Liver (tissue), 9 donors: ENCODE data around the gene FAM3A. TPM values are rescaled to one million over a fixed set of nuclear protein-coding genes. Genes with fewer than 3 reads are reported as not detected.

Experiments
- DNase-seq: peaks from one replicate; pipeline ENCODE4 v3.0.0-alpha.2; 2017; ENCODE audit warnings: low spot score
- H3K27ac ChIP-seq, 2 donors: one replicate each; pipeline ENCODE4 v1.7.0; 2013; ENCODE audit warnings: inconsistent platforms in 2 of 2, low read length in 2 of 2, control low read depth in 1 of 2, low read depth in 1 of 2, mild to moderate bottlenecking in 1 of 2
- H3K27me3 ChIP-seq, 4 donors: one replicate each; pipeline versions ENCODE4 v1.6.1 to v1.7.0; 2013; ENCODE audit warnings: low read length in 3 of 4, inconsistent platforms in 1 of 4, mild to moderate bottlenecking in 1 of 4, moderate library complexity in 1 of 4; ENCODE audit not compliant: control insufficient read depth in 4 of 4, insufficient read depth in 4 of 4
- H3K36me3 ChIP-seq, 4 donors: one replicate each; pipeline versions ENCODE4 v1.6.1 to v1.7.0; 2013; ENCODE audit warnings: low read length in 3 of 4, mild to moderate bottlenecking in 3 of 4, low read depth in 1 of 4, moderate library complexity in 1 of 4; ENCODE audit not compliant: control insufficient read depth in 4 of 4, insufficient read depth in 3 of 4
- H3K4me1 ChIP-seq, 4 donors: one replicate each; pipeline versions ENCODE4 v1.6.1 to v1.7.0; 2013; ENCODE audit warnings: low read length in 3 of 4, mild to moderate bottlenecking in 3 of 4, moderate library complexity in 1 of 4; ENCODE audit not compliant: control insufficient read depth in 4 of 4, insufficient read depth in 4 of 4
- H3K4me3 ChIP-seq, 3 donors: one replicate each; pipeline versions ENCODE4 v1.6.1 to v1.7.0; 2013; ENCODE audit warnings: low read length in 3 of 3, control low read depth in 1 of 3, low read depth in 1 of 3, mild to moderate bottlenecking in 1 of 3
- H3K9ac ChIP-seq, 2 donors: one replicate each; pipeline ENCODE4 v1.7.0; 2013; ENCODE audit warnings: low read length in 2 of 2, mild to moderate bottlenecking in 2 of 2, moderate library complexity in 2 of 2, control low read depth in 1 of 2, low read depth in 1 of 2
- H3K9me3 ChIP-seq, 4 donors: one replicate each; pipeline versions ENCODE4 v1.6.1 to v1.7.0; 2013; ENCODE audit warnings: low read length in 3 of 4; ENCODE audit not compliant: control insufficient read depth in 4 of 4
- EGR1 ChIP-seq, 2 donors: IDR thresholded peaks; 2 replicates each; pipeline ENCODE4 v1.6.1; 2016 to 2018; ENCODE audit warnings: antibody characterized with exemption in 2 of 2, low read depth in 2 of 2
- FOXA1 ChIP-seq: IDR thresholded peaks from 2 replicates; pipeline ENCODE4 v1.6.1; 2016; ENCODE audit warnings: antibody characterized with exemption
- GABPA ChIP-seq, 2 donors: IDR thresholded peaks in 1 of 2; conservative IDR thresholded peaks in 1 of 2; 2 replicates each; pipeline ENCODE4 v1.6.1; 2016; ENCODE audit warnings: antibody characterized with exemption in 2 of 2, mild to moderate bottlenecking in 1 of 2, moderate library complexity in 1 of 2
- HNF4A ChIP-seq, 2 donors: conservative IDR thresholded peaks; 2 replicates each; pipeline ENCODE4 v1.6.1; 2016; ENCODE audit warnings: antibody characterized with exemption in 2 of 2, mild to moderate bottlenecking in 2 of 2
- HNF4G ChIP-seq: IDR thresholded peaks from 2 replicates; pipeline ENCODE4 v1.6.1; 2016; ENCODE audit warnings: antibody characterized with exemption
- JUND ChIP-seq, 2 donors: IDR thresholded peaks; 2 replicates each; pipeline ENCODE4 v1.6.1; 2016; ENCODE audit warnings: antibody characterized with exemption in 2 of 2
- NR2F2 ChIP-seq: IDR thresholded peaks from 2 replicates; pipeline ENCODE4 v1.6.1; 2016; ENCODE audit warnings: antibody characterized with exemption
- RAD21 ChIP-seq, 2 donors: IDR thresholded peaks; 2 replicates each; pipeline ENCODE4 v1.6.1; 2016; ENCODE audit warnings: antibody characterized with exemption in 2 of 2, mild to moderate bottlenecking in 2 of 2
- RXRA ChIP-seq, 2 donors: IDR thresholded peaks; 2 replicates each; pipeline ENCODE4 v1.6.1; 2017 to 2018; ENCODE audit warnings: antibody characterized with exemption in 2 of 2, mild to moderate bottlenecking in 1 of 2
- SP1 ChIP-seq: IDR thresholded peaks from 2 replicates; pipeline ENCODE4 v1.6.1; 2018; ENCODE audit warnings: antibody characterized with exemption, mild to moderate bottlenecking
- YY1 ChIP-seq: IDR thresholded peaks from 2 replicates; pipeline ENCODE4 v1.6.1; 2016; ENCODE audit warnings: antibody characterized with exemption, mild to moderate bottlenecking
- WGBS: extraction: QIAGEN DNeasy Blood & Tissue Kit; methylation state at CpG from one replicate; pipeline ENCODE4 v1.1.7; 2013; 5-methylcytosine and 5-hydroxymethylcytosine counted together
- polyA plus RNA-seq, 2 donors: library from polyadenylated mRNA; stranded (reverse) in 1 of 2; unstranded in 1 of 2; fragments of 200-250 nt in 1 of 2; fragments of >200 nt in 1 of 2; fragmentation: Nextera tagmentation in 1 of 2; extraction: Ambion mirVana in 1 of 2; gene quantifications; one replicate each; pipeline versions ENCODE4 v1.2.1 to v1.2.3, GENCODE V29; 2013 to 2015
- total RNA-seq, 2 donors: library from RNA; depleted of rRNA; stranded (reverse); fragments of >200 nt; gene quantifications; one replicate each; pipeline ENCODE4 v1.2.3, GENCODE V29; 2014
- TF ChIP-seq, protein P1 (sequence below): IDR thresholded peaks from 2 replicates; pipeline ENCODE4 v1.6.1; 2016; ENCODE audit warnings: antibody characterized with exemption
- TF ChIP-seq, protein P2 (sequence below): IDR thresholded peaks from 2 replicates; pipeline ENCODE4 v1.6.1; 2016; ENCODE audit warnings: antibody characterized with exemption
- TF ChIP-seq, protein P3 (sequence below): IDR thresholded peaks from 2 replicates; pipeline ENCODE4 v1.6.1; 2016; ENCODE audit warnings: antibody characterized with exemption, mild to moderate bottlenecking
- TF ChIP-seq, protein P4 (sequence below): fragments of 150-350 bp; IDR thresholded peaks from 2 replicates; pipeline ENCODE4 v1.5.1; 2017; ENCODE audit warnings: improper control_type of control experiment, low read depth, low read length; ENCODE audit not compliant: missing input control
- TF ChIP-seq, protein P5 (sequence below): IDR thresholded peaks from 2 replicates; pipeline ENCODE4 v1.6.1; 2016; ENCODE audit warnings: antibody characterized with exemption
- donor health status: healthy.
- donor health status: healthy.
- donor health status: healthy.
- donor health status: healthy.
- donor health status: healthy.

Gene FAM3A
- total and polyA plus RNA-seq, 4 donors, result 11.6 to 36.3 (median 34.2) TPM

DNA sequence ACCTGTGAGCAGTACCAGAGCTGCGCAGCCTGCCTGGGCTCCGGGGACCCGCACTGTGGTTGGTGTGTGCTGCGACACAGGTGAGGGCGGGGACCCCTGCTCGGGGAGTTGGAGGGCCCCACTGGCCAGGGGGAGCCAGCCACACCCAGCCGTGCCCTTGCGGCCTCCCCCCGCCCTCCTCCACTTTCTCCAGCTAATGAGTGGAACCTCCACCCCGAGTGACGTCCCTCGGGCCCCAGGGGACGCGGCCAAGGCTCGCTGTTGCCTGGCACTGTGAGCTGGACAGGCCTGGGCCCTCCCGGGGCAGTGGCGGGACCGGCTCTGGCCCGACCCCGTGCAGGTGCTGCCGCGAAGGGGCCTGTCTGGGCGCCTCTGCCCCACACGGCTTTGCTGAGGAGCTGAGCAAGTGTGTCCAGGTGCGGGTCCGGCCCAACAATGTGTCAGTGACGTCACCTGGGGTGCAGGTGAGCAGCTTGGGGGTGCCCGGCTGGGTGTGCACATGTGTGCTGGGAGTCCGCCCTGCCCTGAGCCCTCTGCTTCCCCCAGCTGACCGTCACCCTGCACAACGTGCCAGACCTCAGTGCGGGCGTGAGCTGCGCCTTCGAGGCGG, 52.3 kb downstream of the FAM3A start:
- no peaks in the 10 kb centered on the region for H3K4me1 ChIP-seq
- TF ChIP-seq EGR1 (IDR thresholded peaks at IDR 0.05; ENCODE audit: low read depth in 2 of 2) (no peak), GABPA (IDR thresholded peaks at IDR 0.05 in 1 of 2, conservative IDR thresholded peaks at IDR 0.05 in 1 of 2) (no peak), RAD21 (IDR thresholded peaks at IDR 0.05) (no peak), HNF4A (conservative IDR thresholded peaks at IDR 0.05) (no peak), JUND (IDR thresholded peaks at IDR 0.05) (no peak), FOXA1 (no peak), SP1 (no peak), YY1 (no peak), HNF4G (no peak), RXRA (IDR thresholded peaks at IDR 0.05) (no peak), NR2F2 (no peak)
- TF ChIP-seq, protein P1, sequence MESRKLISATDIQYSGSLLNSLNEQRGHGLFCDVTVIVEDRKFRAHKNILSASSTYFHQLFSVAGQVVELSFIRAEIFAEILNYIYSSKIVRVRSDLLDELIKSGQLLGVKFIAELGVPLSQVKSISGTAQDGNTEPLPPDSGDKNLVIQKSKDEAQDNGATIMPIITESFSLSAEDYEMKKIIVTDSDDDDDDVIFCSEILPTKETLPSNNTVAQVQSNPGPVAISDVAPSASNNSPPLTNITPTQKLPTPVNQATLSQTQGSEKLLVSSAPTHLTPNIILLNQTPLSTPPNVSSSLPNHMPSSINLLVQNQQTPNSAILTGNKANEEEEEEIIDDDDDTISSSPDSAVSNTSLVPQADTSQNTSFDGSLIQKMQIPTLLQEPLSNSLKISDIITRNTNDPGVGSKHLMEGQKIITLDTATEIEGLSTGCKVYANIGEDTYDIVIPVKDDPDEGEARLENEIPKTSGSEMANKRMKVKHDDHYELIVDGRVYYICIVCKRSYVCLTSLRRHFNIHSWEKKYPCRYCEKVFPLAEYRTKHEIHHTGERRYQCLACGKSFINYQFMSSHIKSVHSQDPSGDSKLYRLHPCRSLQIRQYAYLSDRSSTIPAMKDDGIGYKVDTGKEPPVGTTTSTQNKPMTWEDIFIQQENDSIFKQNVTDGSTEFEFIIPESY, result no peak
- TF ChIP-seq, protein P2, sequence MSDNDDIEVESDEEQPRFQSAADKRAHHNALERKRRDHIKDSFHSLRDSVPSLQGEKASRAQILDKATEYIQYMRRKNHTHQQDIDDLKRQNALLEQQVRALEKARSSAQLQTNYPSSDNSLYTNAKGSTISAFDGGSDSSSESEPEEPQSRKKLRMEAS, result no peak
- TF ChIP-seq, protein P3, sequence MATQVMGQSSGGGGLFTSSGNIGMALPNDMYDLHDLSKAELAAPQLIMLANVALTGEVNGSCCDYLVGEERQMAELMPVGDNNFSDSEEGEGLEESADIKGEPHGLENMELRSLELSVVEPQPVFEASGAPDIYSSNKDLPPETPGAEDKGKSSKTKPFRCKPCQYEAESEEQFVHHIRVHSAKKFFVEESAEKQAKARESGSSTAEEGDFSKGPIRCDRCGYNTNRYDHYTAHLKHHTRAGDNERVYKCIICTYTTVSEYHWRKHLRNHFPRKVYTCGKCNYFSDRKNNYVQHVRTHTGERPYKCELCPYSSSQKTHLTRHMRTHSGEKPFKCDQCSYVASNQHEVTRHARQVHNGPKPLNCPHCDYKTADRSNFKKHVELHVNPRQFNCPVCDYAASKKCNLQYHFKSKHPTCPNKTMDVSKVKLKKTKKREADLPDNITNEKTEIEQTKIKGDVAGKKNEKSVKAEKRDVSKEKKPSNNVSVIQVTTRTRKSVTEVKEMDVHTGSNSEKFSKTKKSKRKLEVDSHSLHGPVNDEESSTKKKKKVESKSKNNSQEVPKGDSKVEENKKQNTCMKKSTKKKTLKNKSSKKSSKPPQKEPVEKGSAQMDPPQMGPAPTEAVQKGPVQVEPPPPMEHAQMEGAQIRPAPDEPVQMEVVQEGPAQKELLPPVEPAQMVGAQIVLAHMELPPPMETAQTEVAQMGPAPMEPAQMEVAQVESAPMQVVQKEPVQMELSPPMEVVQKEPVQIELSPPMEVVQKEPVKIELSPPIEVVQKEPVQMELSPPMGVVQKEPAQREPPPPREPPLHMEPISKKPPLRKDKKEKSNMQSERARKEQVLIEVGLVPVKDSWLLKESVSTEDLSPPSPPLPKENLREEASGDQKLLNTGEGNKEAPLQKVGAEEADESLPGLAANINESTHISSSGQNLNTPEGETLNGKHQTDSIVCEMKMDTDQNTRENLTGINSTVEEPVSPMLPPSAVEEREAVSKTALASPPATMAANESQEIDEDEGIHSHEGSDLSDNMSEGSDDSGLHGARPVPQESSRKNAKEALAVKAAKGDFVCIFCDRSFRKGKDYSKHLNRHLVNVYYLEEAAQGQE, result no peak
- TF ChIP-seq, protein P4, sequence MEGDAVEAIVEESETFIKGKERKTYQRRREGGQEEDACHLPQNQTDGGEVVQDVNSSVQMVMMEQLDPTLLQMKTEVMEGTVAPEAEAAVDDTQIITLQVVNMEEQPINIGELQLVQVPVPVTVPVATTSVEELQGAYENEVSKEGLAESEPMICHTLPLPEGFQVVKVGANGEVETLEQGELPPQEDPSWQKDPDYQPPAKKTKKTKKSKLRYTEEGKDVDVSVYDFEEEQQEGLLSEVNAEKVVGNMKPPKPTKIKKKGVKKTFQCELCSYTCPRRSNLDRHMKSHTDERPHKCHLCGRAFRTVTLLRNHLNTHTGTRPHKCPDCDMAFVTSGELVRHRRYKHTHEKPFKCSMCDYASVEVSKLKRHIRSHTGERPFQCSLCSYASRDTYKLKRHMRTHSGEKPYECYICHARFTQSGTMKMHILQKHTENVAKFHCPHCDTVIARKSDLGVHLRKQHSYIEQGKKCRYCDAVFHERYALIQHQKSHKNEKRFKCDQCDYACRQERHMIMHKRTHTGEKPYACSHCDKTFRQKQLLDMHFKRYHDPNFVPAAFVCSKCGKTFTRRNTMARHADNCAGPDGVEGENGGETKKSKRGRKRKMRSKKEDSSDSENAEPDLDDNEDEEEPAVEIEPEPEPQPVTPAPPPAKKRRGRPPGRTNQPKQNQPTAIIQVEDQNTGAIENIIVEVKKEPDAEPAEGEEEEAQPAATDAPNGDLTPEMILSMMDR, result no peak
- TF ChIP-seq, protein P5, sequence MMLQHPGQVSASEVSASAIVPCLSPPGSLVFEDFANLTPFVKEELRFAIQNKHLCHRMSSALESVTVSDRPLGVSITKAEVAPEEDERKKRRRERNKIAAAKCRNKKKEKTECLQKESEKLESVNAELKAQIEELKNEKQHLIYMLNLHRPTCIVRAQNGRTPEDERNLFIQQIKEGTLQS, result no peak
- H3K9me3 ChIP-seq, result no peaks in the 10 kb centered on the region
- no peaks in the 10 kb centered on the region for H3K27me3 ChIP-seq
- peaks cover 0 to 2% (median 0%) of the 10 kb centered on the region in 4 donors for H3K36me3 ChIP-seq
- DNase-seq, result no peak
- H3K9ac ChIP-seq, result no peak overlapping the region
- H3K4me3 ChIP-seq, result no peak overlapping the region
- 94% methylated on average over 36 of the region's 36 CpGs for WGBS
- H3K27ac ChIP-seq, result no peak overlapping the region
